ENCODE results near the gene MAZ. TPM values are rescaled to one million over a fixed set of nuclear protein-coding genes. Genes with fewer than 3 reads are reported as not detected.
A peak's percentile ranks its signal among the peaks of the same experiment; 100 is the strongest.

The MAZ gene
- total and polyA plus RNA-seq, 2 of the 13 experiments (the other 11 are each of a cell fraction or from before 2014, with no cell fraction given): 203 to 277 TPM

- TF ChIP-seq SNAPC4 (CRISPR knock-in tag; IDR thresholded peaks at IDR 0.05) (peak; percentile 71; the same call in 1 of the 2 replicates), PBX2 (CRISPR knock-in tag; IDR thresholded peaks at IDR 0.05) (no peak), ZMAT3 (CRISPR knock-in tag; conservative IDR thresholded peaks at IDR 0.05) (peak; percentile 83), HIVEP1 (CRISPR knock-in tag; IDR thresholded peaks at IDR 0.05) (peak; percentile 84), ZSCAN20 (CRISPR knock-in tag; IDR thresholded peaks at IDR 0.05; ENCODE audit: borderline replicate concordance) (0 out of 2 replicates have a peak, but pooled peaks have one; percentile 47), ELF1 (CRISPR knock-in tag; IDR thresholded peaks at IDR 0.05) (peak; percentile 88), ZFX (CRISPR knock-in tag; IDR thresholded peaks at IDR 0.05; ENCODE audit: low read depth) (peak; percentile 95), ZNF766 (CRISPR knock-in tag; IDR thresholded peaks at IDR 0.05; ENCODE audit: borderline replicate concordance) (peak; percentile 80; the same call in 1 of the 2 replicates), ZNF597 (CRISPR knock-in tag; IDR thresholded peaks at IDR 0.05) (no peak), TCF7 (IDR thresholded peaks at IDR 0.05; ENCODE audit: low read depth) (peak; percentile 26; the same call in 1 of the 2 replicates), NFRKB (IDR thresholded peaks at IDR 0.05) (no peak; the same call in none of the 2 replicates), ELF3 (CRISPR knock-in tag; IDR thresholded peaks at IDR 0.05) (peak; percentile 91), PCBP1 (IDR thresholded peaks at IDR 0.05; ENCODE audit: borderline replicate concordance, low read depth, low read length) (no peak; the same call in 1 of the 2 replicates), PHF8 (CRISPR knock-in tag; IDR thresholded peaks at IDR 0.05) (peak; percentile 89), ZNF776 (CRISPR knock-in tag; IDR thresholded peaks at IDR 0.05) (peak; percentile 97), BRCA1 (CRISPR knock-in tag; IDR thresholded peaks at IDR 0.05) (peak; percentile 95), JUNB (CRISPR knock-in tag; IDR thresholded peaks at IDR 0.05; ENCODE audit: borderline replicate concordance) (no peak), XBP1 (CRISPR knock-in tag; IDR thresholded peaks at IDR 0.05) (no peak)
- TF ChIP-seq, protein P1, sequence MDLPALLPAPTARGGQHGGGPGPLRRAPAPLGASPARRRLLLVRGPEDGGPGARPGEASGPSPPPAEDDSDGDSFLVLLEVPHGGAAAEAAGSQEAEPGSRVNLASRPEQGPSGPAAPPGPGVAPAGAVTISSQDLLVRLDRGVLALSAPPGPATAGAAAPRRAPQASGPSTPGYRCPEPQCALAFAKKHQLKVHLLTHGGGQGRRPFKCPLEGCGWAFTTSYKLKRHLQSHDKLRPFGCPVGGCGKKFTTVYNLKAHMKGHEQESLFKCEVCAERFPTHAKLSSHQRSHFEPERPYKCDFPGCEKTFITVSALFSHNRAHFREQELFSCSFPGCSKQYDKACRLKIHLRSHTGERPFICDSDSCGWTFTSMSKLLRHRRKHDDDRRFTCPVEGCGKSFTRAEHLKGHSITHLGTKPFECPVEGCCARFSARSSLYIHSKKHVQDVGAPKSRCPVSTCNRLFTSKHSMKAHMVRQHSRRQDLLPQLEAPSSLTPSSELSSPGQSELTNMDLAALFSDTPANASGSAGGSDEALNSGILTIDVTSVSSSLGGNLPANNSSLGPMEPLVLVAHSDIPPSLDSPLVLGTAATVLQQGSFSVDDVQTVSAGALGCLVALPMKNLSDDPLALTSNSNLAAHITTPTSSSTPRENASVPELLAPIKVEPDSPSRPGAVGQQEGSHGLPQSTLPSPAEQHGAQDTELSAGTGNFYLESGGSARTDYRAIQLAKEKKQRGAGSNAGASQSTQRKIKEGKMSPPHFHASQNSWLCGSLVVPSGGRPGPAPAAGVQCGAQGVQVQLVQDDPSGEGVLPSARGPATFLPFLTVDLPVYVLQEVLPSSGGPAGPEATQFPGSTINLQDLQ (CRISPR knock-in tag; IDR thresholded peaks at IDR 0.05): peak; percentile 92; the same call in 1 of the 2 replicates
Measured at GRCh38 chr16:29805232-29806098, 864 bp upstream of the MAZ start (continued).

All from HepG2 (cell line).